Gastrocnemius medialis (tissue), 4 donors: ENCODE results near the gene TAS2R16.

Experiments
- CTCF ChIP-seq, 5 experiments: fragments of 450-650 bp in 3 of 5; fragments of 200-600 bp in 2 of 5; sonication (generic) in 2 of 5; IDR thresholded peaks in 4 of 5; conservative IDR thresholded peaks in 1 of 5; 1 replicate in 4 of 5; 2 replicates in 1 of 5; pipeline ENCODE4 v1.5.1; 2016 to 2019; ENCODE audit warnings: antibody characterized with exemption in 5 of 5, mild to moderate bottlenecking in 3 of 5, moderate library complexity in 3 of 5
- POLR2A ChIP-seq, 2 donors: fragments of 450-650 bp; IDR thresholded peaks; one replicate each; pipeline ENCODE4 v1.6.1; 2017; ENCODE audit warnings: antibody characterized with exemption in 2 of 2, mild to moderate bottlenecking in 2 of 2, moderate library complexity in 2 of 2

GRCh38 chr7:122970740-122971725 lies 24.5 kb downstream of the TAS2R16 start:
- TF ChIP-seq POLR2A (IDR thresholded peaks at IDR 0.05) = no peak
- no peak for TF ChIP-seq CTCF (IDR thresholded peaks at IDR 0.05 in 4 of 5, conservative IDR thresholded peaks at IDR 0.05 in 1 of 5)
